T-helper 1 cell treated with Interleukin-12 subunit alpha and Interleukin-12 subunit beta and Interleukin-4 antibody, amounts not matched to agents 30 ng/mL and 1 ng/mL, for 36 hours (primary cell): ENCODE results near the gene SKP2. TPM values are rescaled to one million over a fixed set of nuclear protein-coding genes. Genes with fewer than 3 reads are reported as not detected.
"Not testable (repeated sequence)": the region's sequence is repeated elsewhere in the genome, so short reads cannot be mapped to it uniquely, and the experiment has no call there.

Experiments
- intact Hi-C: fragments of 100-400 bp; cut with micrococcal nuclease; formaldehyde crosslinking; loops from one replicate; pipeline ENCODE4 v1.15.1; 2024
- total RNA-seq: library from RNA; stranded (reverse); gene quantifications from 2 replicates; pipeline ENCODE4 v1.2.3, GENCODE V29; 2022

SKP2 gene
- total RNA-seq, 1 donor from 2014 or later, result 34.4 TPM

DNA sequence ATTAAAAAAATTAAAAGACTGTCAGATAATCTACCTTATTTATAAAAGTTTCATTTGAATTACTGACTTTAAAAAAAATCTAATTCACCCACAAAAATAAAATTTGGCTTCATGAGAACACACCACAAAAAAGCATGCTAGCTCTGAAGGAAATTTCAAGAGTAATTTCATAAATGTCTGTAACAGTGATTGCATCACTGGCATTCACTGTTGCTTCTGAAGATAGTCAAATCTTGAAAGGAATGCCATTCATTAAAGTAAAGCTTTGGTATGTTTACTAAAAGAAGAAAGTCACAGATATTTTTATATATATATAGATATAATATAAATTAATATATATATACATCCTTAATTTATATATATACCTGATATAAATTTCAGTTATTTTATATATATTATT, 46.4 kb downstream of the SKP2 start:
- intact Hi-C loops, result no loop called here

DNA sequence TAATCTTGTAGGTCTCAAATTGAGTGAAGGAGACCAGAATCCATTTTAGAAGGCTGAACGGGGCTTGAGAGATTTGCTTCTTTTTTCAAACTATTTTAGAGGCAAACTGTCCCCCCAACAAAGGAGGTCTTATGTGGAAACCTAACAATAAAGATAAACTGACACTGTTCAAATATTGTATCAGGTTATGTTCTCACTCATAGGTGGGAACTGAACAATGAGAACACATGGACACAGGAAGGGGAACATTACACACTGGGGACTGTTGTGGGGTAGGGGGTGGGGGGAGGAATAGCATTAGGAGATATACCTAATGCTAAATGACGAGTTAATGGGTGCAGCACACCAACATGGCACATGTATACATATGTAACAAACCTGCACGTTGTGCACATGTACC, 46.9 kb downstream of the SKP2 start:
- intact Hi-C loops, result not testable (repeated sequence)

DNA sequence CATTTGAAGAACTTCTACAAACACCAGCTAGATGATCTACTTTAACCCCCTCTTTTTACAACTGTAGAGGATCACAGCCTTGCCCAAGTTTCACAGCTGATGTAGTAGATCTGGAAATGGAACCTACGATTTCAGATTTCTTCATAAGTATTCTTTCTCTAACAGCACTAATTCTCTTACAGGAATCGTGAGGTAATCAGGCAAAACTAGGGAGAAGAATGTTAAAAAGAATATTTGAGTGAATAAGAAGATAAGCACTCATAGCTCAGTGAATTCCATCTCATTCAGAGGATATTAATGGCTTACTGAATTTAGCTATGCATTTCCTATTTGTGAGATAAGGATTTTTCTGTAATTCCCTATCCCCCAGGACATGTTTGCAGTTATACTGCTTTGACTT, 47.7 kb downstream of the SKP2 start:
- intact Hi-C loops, result loop anchor here (1.0 kb wide), 1 partner anchor 47 kb away; the partner anchor contains the start of gene SKP2

DNA sequence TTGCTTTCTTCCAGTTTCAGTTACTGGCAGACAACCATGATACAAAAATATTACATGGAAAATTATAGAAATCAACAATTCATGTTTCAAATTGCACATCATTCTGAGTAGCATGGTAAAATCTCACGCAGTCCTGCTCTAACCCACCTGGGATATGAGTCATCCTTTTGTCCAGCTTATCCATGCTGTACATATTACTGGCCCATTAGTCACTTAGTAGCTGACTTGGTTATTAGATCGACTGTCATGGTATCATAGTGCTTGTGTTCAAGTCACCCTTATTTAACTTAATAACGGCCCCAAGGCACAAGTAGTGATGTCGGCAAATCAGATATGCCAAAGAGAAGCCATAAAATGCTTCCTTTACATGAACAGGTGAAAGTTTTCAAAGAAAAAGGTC, 48.6 kb downstream of the SKP2 start:
- intact Hi-C loops, result loop anchor here (1.0 kb wide), 1 partner anchor 48 kb away; the partner anchor contains the start of gene SKP2

DNA sequence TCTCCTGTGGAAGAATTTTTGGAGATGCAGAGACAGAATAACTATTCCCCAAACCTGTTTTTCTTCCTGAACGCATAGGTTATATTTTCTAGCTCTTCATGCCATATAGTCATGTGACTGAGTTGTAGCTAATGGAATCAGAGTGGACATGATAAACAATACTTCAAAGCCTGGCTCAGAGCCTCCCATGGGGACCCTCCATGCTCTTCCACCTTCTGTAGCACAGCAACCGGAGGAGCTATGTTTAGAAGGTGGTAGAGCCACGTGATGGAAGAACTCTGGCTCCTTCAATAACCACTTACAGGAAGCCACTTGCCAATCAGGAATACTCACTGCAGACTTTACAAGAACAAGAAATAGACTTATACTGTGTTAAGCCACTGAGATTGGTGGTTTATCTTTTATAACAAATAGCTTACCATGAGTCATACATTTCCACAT, 50.6 kb downstream of the SKP2 start:
- intact Hi-C loops, result no loop called here

DNA sequence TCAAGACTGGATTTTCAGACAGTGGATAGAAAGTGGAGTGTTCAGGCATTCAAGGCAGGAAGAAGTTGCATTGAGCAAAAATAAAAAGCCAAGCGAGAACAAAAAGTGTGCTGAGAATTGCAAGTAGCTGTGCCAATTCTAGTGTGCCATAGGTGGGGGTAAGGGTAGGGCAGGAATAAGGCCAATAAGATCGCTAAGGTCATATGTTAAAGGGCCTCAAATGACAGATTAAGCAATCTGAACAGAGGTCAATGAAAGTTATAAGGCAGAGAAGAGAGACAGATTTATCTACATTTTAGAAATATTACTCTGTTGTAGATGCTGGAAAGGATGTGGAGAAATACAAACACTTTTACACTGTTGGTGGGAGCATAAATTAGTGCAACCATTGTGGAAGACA, 53.4 kb downstream of the SKP2 start:
- intact Hi-C loops, result no loop called here

DNA sequence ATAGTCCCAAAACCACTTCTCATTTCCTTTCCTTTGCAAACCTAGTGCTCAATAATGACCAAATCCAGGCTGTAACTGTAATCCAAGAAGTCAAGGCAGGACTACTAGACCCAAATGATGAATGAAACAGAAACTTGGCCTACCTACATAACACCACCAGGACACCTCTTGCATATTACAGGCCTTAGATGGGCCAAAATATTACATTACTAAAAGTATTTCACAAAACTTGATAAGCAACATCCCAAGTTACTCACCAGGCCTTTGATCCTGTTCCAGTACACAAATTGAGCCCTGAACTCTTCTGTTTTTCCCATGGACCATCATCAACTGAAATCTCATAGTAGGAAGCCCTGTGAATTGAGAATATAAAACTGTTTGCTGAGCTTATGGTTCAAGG, 55.0 kb downstream of the SKP2 start:
- intact Hi-C loops, result no loop called here

DNA sequence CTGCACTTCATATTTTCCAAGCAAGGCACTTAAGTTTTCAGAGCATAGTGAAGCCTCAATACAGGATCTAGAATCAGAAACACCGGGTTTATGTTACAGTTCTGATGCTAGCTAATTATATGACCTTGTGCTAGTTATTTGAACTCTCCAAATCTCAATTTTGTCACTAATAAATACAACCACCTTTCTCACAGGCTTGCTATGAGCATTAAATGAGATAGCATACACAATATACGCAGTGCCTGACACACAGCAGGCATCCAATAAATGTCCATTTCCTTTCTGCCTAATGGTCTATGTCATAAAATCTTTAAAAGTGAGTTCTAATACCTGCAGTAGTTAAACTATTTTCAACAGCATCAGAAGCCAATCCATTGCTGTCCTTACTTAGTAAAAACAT, 56.9 kb downstream of the SKP2 start:
- intact Hi-C loops, result no loop called here

DNA sequence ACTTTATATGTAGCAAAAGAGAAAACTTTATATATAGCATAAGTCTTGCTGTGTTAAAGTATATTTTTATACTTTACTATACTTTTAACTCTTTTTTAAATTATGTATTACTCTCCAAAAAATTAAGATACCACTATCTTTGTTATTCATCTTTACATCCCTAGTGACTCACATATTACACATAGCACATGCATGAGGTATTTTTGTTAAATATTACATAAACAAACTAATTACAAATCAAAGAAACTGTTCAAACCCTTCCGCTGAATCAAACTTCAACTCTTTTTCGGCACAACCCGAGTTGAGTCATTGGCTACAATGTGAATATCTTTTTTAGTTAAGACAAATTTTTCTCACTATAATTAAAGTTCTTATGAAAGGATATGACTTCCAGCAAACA, 57.8 kb downstream of the SKP2 start:
- intact Hi-C loops, result no loop called here

DNA sequence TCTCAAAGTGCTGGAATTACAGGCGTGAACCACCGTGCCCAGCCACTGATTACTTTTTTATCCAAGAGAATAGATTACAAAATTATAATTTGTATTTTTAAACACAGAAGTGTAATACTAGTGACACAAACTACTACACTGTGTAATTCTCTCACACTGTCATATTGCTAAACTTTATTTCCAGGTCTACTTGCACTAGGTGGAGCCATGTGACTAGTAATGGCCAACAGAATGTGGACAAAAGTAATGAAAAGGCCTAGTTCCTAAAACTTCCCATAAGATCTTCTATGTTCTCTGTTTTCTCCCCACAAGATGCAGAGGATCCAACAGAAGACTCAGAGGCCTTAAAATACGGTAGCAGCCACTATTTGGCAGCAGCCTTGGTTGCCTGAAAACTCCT, 62.5 kb downstream of the SKP2 start:
- intact Hi-C loops, result no loop called here

DNA sequence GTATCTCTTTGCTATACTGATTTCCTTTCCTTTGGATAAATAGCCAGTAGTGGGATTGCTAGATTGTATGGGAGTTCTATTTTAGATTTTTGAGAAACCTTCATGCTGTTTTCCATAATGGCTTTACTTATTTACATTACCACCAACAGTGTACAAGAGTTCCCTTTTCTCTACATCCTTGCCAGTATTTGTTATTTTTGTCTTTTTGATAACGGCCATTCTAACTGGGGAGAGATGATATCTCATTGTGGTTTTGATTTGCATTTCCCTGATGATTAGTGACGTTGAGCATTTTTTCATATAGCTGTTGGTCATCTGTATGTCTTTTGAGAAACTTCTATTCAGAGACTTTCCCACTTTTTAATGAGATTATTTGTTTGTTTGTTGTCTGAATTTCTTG, 64.0 kb downstream of the SKP2 start:
- intact Hi-C loops, result no loop called here

DNA sequence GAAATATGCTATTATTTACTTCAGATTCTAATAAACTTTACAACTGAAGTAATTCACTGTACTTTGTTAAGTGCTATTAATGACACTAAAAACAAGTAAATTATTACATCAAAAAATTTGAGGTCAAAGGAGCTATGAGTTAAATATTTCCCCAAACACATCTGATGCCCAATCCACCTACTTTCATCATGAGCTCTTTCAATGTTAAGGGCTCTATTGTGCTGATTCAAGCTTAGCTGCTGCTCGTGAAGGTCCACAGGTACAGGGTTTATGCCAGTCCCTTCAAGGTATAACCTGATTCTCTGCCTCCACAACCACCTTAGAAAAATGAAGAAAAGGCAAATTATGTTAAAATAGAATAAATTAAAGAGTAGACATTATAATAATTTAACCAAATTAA, 65.7 kb downstream of the SKP2 start:
- intact Hi-C loops, result no loop called here

DNA sequence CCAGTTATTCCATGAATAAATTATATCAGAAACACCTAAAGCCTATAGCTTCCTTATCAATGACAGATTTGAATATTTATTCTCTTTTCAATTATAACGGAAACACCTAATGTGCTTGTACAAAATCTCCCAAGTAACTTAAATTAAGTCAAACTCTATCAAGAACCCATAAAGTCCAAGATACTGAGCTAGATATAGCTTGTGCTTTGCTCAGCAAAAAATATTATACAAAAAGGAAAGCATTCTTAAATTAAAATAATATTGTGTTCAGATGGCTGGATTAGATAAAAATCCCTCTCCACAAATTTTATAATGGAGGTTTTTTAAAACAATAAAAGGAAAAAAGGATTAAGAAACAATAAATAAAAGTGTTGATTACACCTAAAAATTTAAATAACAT, 66.1 kb downstream of the SKP2 start:
- intact Hi-C loops, result no loop called here

DNA sequence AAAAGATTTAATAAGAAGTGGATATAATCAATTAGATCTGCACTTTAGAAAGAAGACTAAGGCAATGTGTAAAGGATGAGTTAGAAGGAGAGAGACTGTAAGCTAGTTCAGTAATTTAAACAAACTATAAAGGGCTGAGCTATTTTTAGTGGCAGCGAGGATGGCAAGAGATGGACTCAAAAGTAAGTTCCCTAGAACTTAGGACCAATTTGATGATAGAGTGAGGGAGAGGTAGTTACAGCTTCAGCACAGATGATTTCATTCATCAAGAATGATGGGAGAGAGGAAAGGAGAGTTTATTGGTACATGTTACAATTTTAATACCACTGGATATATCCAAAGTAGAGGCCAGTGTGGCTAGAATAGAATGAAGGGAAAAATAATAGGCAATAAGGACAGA, 70.7 kb downstream of the SKP2 start:
- intact Hi-C loops, result no loop called here

DNA sequence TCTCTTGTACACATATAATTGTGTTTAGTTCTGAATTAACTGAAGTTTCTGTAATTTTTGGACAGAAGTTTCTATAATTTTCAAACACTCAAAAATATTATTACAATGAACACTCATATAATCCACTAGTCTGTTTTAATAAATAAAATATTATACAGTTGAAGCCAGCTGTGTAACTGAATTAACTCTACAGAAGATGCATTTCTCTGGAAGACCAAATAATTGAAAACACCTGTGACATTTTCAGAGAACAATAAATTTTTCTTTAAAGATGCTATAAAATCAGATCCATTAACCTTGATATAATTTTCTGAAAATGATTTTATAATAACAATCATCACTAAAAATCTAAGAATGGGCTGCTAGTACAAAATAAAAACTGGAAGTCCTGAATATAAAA, 75.1 kb downstream of the SKP2 start:
- intact Hi-C loops, result no loop called here

DNA sequence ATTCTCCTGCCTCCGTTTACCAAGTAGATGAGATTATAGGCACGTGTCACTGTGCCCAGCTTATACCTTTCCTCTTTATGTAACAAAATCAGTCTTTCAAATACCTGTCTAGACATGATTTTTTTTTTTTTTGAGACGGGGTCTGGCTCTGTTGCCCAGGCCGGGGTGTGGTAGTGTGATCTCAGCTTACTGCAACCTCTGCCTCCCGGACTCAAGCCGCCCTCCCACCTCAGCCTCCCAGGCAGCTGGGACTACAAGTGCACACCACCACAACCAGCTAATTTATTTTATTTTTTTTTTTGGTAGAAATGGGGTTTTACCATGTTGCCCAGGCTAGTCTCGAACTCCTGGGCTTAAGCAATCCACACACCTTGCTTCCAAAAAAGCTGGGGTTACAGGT, 76.6 kb downstream of the SKP2 start:
- intact Hi-C loops, result no loop called here

DNA sequence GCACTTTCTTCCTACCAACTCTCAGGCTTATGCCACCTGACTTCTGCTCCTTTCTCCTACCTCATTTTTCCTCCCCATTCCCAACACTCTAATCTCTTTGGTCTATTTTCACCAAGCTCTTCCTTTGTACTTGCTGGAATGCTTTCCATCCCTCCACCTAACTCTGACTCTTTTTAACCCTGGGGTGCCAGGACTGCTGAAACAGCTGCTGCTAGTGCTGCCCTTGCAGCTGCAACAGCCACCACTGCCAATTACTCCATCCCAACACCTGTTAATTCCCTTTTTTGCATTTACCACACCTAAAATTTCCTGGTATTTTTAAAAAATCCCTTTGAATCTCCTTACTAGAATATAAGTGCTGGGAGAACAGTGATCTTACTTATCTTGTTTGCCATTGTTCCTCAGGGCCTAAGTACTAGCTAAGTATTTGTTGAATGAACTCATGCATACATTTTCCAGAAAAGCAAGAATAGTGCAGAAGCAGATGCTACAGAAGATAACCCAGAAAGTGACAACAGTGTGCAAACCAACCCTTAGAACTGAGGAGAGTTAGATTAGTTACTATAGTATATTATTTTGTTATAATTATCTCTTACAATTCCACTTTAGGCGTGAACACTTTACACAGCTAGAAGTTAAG, 78.4 kb downstream of the SKP2 start:
- intact Hi-C loops, result no loop called here

DNA sequence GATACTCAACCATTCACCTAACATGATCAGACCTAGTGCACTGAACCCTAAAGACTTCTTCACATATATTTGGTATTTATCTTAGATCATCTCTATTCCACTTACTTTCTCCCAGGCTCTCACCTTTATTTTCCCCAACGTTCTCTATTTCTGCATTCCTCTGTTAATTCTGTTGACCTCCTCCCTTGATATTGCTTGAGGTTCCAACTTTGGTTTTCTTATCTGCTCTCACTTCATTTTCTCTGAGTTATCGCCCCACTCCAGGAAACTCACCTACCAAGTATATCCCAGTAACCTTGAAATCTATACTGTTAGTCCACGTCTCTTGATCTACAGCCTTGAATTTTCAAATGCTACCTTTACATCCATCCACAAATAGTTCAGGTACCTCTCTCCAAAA, 80.6 kb downstream of the SKP2 start:
- intact Hi-C loops, result loop anchor here (1.0 kb wide), 1 partner anchor 8 kb away; no protein-coding TSS in a partner anchor

Other genes starting within 250 kb of the SKP2 start
- gene CAPSL, start 213.5 kb upstream of the SKP2 start, total RNA-seq, result not detected in 2 replicates
- gene UGT3A1, start 160.7 kb upstream of the SKP2 start, total RNA-seq, result not detected in 2 replicates
- 0.15 and 0.25 TPM in 2 replicates for gene UGT3A2, start 85.2 kb upstream of the SKP2 start, total RNA-seq
- gene LMBRD2, start 224 bp upstream of the SKP2 start, total RNA-seq, result 10.3 and 13.4 TPM in 2 replicates
- gene NADK2, start 89.8 kb downstream of the SKP2 start, total RNA-seq, result 12.1 and 12.4 TPM in 2 replicates
- not detected in 2 replicates for gene RANBP3L, start 149.8 kb downstream of the SKP2 start, total RNA-seq